GM10248 (cell line): ENCODE results near the gene TMEM45A.

Source experiments
- CTCF ChIA-PET: fragments of 300-600 bp; sonication (Branson Sonifier 250); formaldehyde crosslinking; extraction: SDS; loops from one replicate; lab custom pipeline; 2021; ENCODE audit warnings: antibody characterized with exemption; lab: Yijun Ruan, JAX
- POLR2A ChIA-PET: fragments of 350-650 bp; sonication (Branson Sonifier 250); formaldehyde crosslinking; extraction: SDS; loops from one replicate; lab custom pipeline; 2020; ENCODE audit warnings: antibody characterized with exemption; lab: Yijun Ruan, JAX
- DNase-seq: peaks from one replicate; pipeline ENCODE4 v3.0.0; 2012; ENCODE audit errors: extremely low spot score
- TF ChIP-seq, protein P1 (sequence below): IDR thresholded peaks from 2 replicates; pipeline ENCODE4 v1.5.1; 2012; ENCODE audit warnings: mild to moderate bottlenecking, low read depth; ENCODE audit errors: extremely low read depth, missing control alignments, control extremely low read depth

Gene TMEM45A

DNA sequence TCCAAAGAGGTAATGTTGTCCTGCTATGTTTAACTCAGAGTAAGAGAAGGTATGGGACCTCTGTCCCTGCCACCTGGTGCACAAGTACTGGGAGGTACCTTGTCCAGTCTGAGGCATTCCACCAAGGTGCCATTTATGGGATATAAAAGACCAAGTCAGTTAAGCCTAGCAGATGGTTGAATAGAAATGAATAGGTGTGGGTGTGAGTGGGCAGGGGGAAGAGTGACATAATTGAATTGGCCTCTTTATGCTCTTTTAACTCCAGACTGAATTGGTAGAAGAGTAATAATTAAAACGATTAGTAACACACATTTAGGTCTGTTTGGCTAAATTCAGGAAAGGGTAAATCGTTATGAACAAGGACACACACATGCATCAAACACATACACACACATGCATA is 117.5 kb downstream of the TMEM45A start:
- no peak for DNase-seq
- POLR2A ChIA-PET, result no interaction called here
- CTCF ChIA-PET, result interaction anchor here (1.0 to 1.5 kb wide), 3 partner anchors 10 to 38 kb away, joined by 3 read pairs; no protein-coding TSS in a partner anchor
- TF ChIP-seq, protein P1, sequence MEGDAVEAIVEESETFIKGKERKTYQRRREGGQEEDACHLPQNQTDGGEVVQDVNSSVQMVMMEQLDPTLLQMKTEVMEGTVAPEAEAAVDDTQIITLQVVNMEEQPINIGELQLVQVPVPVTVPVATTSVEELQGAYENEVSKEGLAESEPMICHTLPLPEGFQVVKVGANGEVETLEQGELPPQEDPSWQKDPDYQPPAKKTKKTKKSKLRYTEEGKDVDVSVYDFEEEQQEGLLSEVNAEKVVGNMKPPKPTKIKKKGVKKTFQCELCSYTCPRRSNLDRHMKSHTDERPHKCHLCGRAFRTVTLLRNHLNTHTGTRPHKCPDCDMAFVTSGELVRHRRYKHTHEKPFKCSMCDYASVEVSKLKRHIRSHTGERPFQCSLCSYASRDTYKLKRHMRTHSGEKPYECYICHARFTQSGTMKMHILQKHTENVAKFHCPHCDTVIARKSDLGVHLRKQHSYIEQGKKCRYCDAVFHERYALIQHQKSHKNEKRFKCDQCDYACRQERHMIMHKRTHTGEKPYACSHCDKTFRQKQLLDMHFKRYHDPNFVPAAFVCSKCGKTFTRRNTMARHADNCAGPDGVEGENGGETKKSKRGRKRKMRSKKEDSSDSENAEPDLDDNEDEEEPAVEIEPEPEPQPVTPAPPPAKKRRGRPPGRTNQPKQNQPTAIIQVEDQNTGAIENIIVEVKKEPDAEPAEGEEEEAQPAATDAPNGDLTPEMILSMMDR, result no peak

DNA sequence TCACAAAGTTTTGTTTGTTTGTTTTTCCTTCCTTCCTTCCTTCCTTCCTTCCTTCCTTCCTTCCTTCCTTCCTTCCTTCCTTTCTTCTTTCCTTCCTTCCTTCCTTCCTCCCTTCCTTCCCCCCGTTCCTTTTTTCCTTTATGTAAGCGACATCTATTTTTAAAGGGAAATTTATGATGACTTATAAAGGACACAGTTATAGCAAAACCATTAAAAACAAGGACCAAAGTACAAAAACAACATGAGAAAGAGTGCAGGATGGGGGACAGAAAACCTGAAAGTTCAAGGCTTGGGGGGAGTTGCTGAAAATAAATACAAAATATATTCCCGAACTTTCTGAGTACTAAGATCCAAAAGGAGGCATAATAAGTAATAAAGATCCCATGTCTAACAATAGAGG is 118.8 kb downstream of the TMEM45A start:
- TF ChIP-seq, protein P1, result no peak
- ChIA-PET POLR2A (no interaction called here), CTCF (interaction anchor here (2.2 kb wide), 1 partner anchor 148 kb away, joined by 7 read pairs; no protein-coding TSS in a partner anchor)
- DNase-seq, result no peak

GRCh38 chr3:100613721-100614390 is 121.4 kb downstream of the TMEM45A start:
- ChIA-PET POLR2A (no interaction called here), CTCF (no interaction called here)
- TF ChIP-seq, protein P1, result no peak
- no peak for DNase-seq

DNA sequence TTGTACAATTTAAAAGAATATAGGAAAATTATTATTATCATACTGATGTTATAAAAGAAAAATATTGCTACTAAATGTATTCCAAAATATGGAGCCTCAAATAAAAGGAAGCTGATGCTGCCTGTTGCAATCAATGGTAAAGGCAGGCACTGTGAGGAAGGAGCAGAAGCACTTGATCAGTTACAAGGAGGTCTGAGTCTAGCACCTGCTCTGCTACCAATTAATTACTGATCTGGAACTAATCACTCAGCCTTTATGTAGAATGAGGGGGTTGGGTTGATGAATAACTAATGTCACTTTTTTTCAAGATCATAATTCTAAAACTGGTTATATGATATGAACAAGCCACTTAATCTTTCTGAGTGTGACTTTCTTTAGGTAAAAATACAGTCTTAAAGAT is 122.5 kb downstream of the TMEM45A start:
- TF ChIP-seq, protein P1, result no peak
- POLR2A ChIA-PET, result no interaction called here
- no peak for DNase-seq
- CTCF ChIA-PET, result no interaction called here

- CTCF ChIA-PET, result no interaction called here
- TF ChIP-seq, protein P1, result no peak
- POLR2A ChIA-PET, result no interaction called here
- no peak for DNase-seq
Observed at GRCh38 chr3:100615684-100616083, 123.3 kb downstream of the TMEM45A start.

- DNase-seq, result no peak
- ChIA-PET CTCF (interaction anchor here (1.0 to 1.2 kb wide), 3 partner anchors 16 to 793 kb away, joined by 3 read pairs; no protein-coding TSS in a partner anchor), POLR2A (no interaction called here)
- TF ChIP-seq, protein P1, result no peak
Observed at GRCh38 chr3:100621251-100621650, 128.8 kb downstream of the TMEM45A start.
